ENCODE results near the gene TINCR.

DNA sequence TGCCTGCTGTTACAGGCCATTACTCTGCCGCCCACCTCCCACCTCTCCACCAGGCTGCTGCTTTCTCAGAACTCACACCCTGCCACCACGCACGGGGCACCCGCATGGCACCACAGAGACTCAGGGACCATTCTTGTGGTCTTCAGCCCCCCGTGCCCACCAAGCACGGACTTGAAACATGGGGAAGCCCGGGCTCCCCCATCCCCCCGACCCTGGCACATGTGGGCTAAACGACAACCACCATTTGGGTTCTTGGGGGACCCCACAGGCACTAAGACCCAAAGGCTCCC is 23.1 kb upstream of the TINCR start:
- TF ChIP-seq, protein P1, sequence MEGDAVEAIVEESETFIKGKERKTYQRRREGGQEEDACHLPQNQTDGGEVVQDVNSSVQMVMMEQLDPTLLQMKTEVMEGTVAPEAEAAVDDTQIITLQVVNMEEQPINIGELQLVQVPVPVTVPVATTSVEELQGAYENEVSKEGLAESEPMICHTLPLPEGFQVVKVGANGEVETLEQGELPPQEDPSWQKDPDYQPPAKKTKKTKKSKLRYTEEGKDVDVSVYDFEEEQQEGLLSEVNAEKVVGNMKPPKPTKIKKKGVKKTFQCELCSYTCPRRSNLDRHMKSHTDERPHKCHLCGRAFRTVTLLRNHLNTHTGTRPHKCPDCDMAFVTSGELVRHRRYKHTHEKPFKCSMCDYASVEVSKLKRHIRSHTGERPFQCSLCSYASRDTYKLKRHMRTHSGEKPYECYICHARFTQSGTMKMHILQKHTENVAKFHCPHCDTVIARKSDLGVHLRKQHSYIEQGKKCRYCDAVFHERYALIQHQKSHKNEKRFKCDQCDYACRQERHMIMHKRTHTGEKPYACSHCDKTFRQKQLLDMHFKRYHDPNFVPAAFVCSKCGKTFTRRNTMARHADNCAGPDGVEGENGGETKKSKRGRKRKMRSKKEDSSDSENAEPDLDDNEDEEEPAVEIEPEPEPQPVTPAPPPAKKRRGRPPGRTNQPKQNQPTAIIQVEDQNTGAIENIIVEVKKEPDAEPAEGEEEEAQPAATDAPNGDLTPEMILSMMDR (IDR thresholded peaks at IDR 0.05) = no peak
- TF ChIP-seq, protein P2, sequence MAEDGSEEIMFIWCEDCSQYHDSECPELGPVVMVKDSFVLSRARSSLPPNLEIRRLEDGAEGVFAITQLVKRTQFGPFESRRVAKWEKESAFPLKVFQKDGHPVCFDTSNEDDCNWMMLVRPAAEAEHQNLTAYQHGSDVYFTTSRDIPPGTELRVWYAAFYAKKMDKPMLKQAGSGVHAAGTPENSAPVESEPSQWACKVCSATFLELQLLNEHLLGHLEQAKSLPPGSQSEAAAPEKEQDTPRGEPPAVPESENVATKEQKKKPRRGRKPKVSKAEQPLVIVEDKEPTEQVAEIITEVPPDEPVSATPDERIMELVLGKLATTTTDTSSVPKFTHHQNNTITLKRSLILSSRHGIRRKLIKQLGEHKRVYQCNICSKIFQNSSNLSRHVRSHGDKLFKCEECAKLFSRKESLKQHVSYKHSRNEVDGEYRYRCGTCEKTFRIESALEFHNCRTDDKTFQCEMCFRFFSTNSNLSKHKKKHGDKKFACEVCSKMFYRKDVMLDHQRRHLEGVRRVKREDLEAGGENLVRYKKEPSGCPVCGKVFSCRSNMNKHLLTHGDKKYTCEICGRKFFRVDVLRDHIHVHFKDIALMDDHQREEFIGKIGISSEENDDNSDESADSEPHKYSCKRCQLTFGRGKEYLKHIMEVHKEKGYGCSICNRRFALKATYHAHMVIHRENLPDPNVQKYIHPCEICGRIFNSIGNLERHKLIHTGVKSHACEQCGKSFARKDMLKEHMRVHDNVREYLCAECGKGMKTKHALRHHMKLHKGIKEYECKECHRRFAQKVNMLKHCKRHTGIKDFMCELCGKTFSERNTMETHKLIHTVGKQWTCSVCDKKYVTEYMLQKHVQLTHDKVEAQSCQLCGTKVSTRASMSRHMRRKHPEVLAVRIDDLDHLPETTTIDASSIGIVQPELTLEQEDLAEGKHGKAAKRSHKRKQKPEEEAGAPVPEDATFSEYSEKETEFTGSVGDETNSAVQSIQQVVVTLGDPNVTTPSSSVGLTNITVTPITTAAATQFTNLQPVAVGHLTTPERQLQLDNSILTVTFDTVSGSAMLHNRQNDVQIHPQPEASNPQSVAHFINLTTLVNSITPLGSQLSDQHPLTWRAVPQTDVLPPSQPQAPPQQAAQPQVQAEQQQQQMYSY (CRISPR knock-in tag; IDR thresholded peaks at IDR 0.05) = no peak
- TF ChIP-seq ZNF121 (CRISPR knock-in tag; IDR thresholded peaks at IDR 0.05) = no peak
- TF ChIP-seq MAX (CRISPR knock-in tag; IDR thresholded peaks at IDR 0.05) = no peak
- TF ChIP-seq ZNF281 (CRISPR knock-in tag; IDR thresholded peaks at IDR 0.05) = no peak
- no peak for TF ChIP-seq NR1H2 (CRISPR knock-in tag; IDR thresholded peaks at IDR 0.05)
- TF ChIP-seq ELF4 (CRISPR knock-in tag; IDR thresholded peaks at IDR 0.05; ENCODE audit: low read depth) = no peak
- no peak for TF ChIP-seq USF2 (CRISPR knock-in tag; IDR thresholded peaks at IDR 0.05)
- no peak for TF ChIP-seq JUN (CRISPR knock-in tag; IDR thresholded peaks at IDR 0.05)

All from WTC11 (cell line).